H1 (cell line): ENCODE measurements around the gene MBD3. TPM values are rescaled to one million over a fixed set of nuclear protein-coding genes. Genes with fewer than 3 reads are reported as not detected.

ENCODE experiments used
- ASH2L ChIP-seq: fragments of 200-600, 300-600 bp; sonication (generic); IDR thresholded peaks from one replicate; pipeline ENCODE4 v1.7.1; 2017; ENCODE audit warnings: low read length
- CEBPB ChIP-seq: IDR thresholded peaks from 2 replicates; pipeline ENCODE4 v1.6.1; 2012; ENCODE audit warnings: low read depth, low read length
- CTCF ChIP-seq, 3 experiments: IDR thresholded peaks; 1 replicate in 2 of 3; 2 replicates in 1 of 3; pipeline versions ENCODE4 v1.5.1 to v1.6.1; 2011; ENCODE audit warnings: low read length in 3 of 3, mild to moderate bottlenecking in 3 of 3, inconsistent platforms in 2 of 3, low read depth in 1 of 3, moderate library complexity in 1 of 3; ENCODE audit not compliant: insufficient read depth in 1 of 3; ENCODE audit errors: control extremely low read depth in 1 of 3
- E2F6 ChIP-seq: IDR thresholded peaks from 2 replicates; pipeline ENCODE4 v1.6.1; 2012; ENCODE audit warnings: inconsistent platforms
- EGR1 ChIP-seq: IDR thresholded peaks from 2 replicates; pipeline ENCODE4 v1.6.1; 2011; ENCODE audit warnings: low read depth, low read length, borderline replicate concordance
- EP300 ChIP-seq, 2 experiments: IDR thresholded peaks; 1 replicate in 1 of 2; 2 replicates in 1 of 2; pipeline ENCODE4 v1.6.1; 2011 to 2012; ENCODE audit warnings: low read depth in 2 of 2, low read length in 2 of 2, mild to moderate bottlenecking in 2 of 2, borderline replicate concordance in 1 of 2, inconsistent platforms in 1 of 2, moderate library complexity in 1 of 2
- FOSL1 ChIP-seq: IDR thresholded peaks from 2 replicates; pipeline ENCODE4 v1.6.1; 2011; ENCODE audit warnings: mild to moderate bottlenecking, low read depth, low read length, moderate library complexity; ENCODE audit not compliant: insufficient read depth
- HDAC2 ChIP-seq, 2 experiments: fragments of 300-600 bp in 1 of 2; sonication (generic) in 1 of 2; IDR thresholded peaks; 2 replicates each; pipeline ENCODE4 v1.6.1; 2011 to 2012; ENCODE audit warnings: low read depth in 2 of 2, low read length in 2 of 2, mild to moderate bottlenecking in 2 of 2, moderate library complexity in 2 of 2, borderline replicate concordance in 1 of 2, inconsistent platforms in 1 of 2
- KDM1A ChIP-seq: fragments of 200-600, 300-600 bp; sonication (generic); IDR thresholded peaks from 2 replicates; pipeline ENCODE4 v1.7.1; 2016; ENCODE audit warnings: mild to moderate bottlenecking, low read length, borderline replicate concordance
- MAFK ChIP-seq: IDR thresholded peaks from 2 replicates; pipeline ENCODE4 v1.6.1; 2012; ENCODE audit warnings: low read depth, mild to moderate bottlenecking, improper control_type of control experiment, low read length
- NANOG ChIP-seq: IDR thresholded peaks from 2 replicates; pipeline ENCODE4 v1.6.1; 2011; ENCODE audit warnings: low read length, low read depth, mild to moderate bottlenecking, inconsistent platforms; ENCODE audit not compliant: insufficient read depth, poor library complexity, severe bottlenecking
- POLR2A ChIP-seq, 2 experiments: IDR thresholded peaks; 1 replicate in 1 of 2; 2 replicates in 1 of 2; pipeline ENCODE4 v1.6.1; 2011; ENCODE audit warnings: low read depth in 2 of 2, low read length in 2 of 2, mild to moderate bottlenecking in 2 of 2; ENCODE audit errors: control extremely low read depth in 1 of 2
- POLR2AphosphoS5 ChIP-seq: IDR thresholded peaks from 2 replicates; pipeline ENCODE4 v1.6.1; 2011; ENCODE audit warnings: low read depth, low read length
- POU5F1 ChIP-seq: IDR thresholded peaks from 2 replicates; pipeline ENCODE4 v1.6.1; 2011; ENCODE audit warnings: low read depth, mild to moderate bottlenecking, low read length, moderate library complexity
- RBBP5 ChIP-seq: IDR thresholded peaks from 2 replicates; pipeline ENCODE4 v1.7.1; 2012; ENCODE audit warnings: low read depth, mild to moderate bottlenecking, inconsistent platforms, low read length, moderate library complexity, borderline replicate concordance
- RNF2 ChIP-seq: fragments of 200-900, 300-1000 bp; sonication (generic); IDR thresholded peaks from 2 replicates; pipeline ENCODE4 v1.7.1; 2016; ENCODE audit warnings: borderline replicate concordance, low read depth, mild to moderate bottlenecking, antibody characterized with exemption, low read length; ENCODE audit not compliant: poor library complexity, severe bottlenecking; ENCODE audit errors: missing control alignments
- SIX5 ChIP-seq: IDR thresholded peaks from 2 replicates; pipeline ENCODE4 v1.6.1; 2011; ENCODE audit warnings: mild to moderate bottlenecking, low read depth, low read length
- SP1 ChIP-seq: IDR thresholded peaks from 2 replicates; pipeline ENCODE4 v1.6.1; 2011; ENCODE audit warnings: low read depth, low read length
- TCF12 ChIP-seq: IDR thresholded peaks from 2 replicates; pipeline ENCODE4 v1.6.1; 2011; ENCODE audit warnings: low read depth, mild to moderate bottlenecking, low read length
- YY1 ChIP-seq: IDR thresholded peaks from 2 replicates; pipeline ENCODE4 v1.6.1; 2011; ENCODE audit warnings: low read depth, mild to moderate bottlenecking, low read length
- ZNF274 ChIP-seq: IDR thresholded peaks from 2 replicates; pipeline ENCODE4 v1.7.0; 2012; ENCODE audit warnings: low read length, borderline replicate concordance; ENCODE audit errors: extremely low read depth
- polyA plus RNA-seq, 7 experiments: library from polyadenylated mRNA; depleted of rRNA in 3 of 7; stranded (reverse) in 5 of 7; unstranded in 2 of 7; fragments of >200 nt in 5 of 7; fragments of 200-250 nt in 2 of 7; gene quantifications; 1 replicate in 5 of 7; 2 replicates in 1 of 7; 4 replicates in 1 of 7; pipeline versions ENCODE4 v1.2.1 to v1.2.3, GENCODE V29; 2011 to 2013; ENCODE audit warnings: missing spikeins in 2 of 7, mixed read lengths in 2 of 7
- total RNA-seq: library from RNA; stranded (reverse); fragmentation: NEBNext Ultra II Directional; extraction: Animal tissue kit (Norgen Biotek cat#: 25700); gene quantifications from 2 replicates; pipeline ENCODE4 v1.2.1, GENCODE V29; 2021

MBD3 gene
- total and polyA plus RNA-seq, 2 of the 8 experiments (the other 6 are each of a cell fraction or from before 2014, with no cell fraction given), result 88.2 to 110 TPM

DNA sequence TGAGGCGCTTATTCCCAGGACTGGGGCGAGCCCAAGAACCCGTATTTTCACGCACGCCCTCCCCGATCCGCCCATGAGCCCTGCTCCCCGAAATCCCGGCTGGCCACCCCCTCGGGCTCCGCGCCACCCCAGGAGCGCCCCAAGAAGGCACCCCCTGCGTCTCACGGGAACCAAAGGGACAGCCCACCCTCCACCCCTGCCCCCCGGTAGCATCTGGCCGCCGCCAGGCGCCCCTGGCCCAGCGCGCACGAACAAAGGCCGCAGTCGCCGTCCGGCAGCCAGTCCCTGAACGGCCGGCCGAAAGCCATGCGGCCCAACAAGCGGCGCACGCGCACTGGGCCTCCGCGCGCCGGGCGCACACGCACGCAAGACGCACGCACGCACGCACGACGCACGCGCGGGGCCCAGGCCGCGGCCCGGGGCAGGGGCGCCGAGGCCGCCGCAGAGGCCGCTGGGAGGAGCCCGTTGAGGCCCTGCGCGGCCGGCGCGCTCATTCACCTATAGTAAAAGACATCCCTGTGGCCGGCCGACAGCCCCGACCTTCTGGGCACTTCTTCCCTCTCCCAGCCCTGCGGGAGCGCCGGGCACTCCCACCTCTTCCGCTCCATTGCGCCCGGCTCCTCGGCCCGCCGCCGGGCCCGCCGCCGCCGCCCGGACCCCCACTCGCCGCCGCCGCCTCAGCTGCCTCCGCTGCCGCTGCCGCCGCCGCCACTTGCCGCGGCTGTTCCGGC is 476 bp downstream of the MBD3 start (continued):
- TF ChIP-seq ASH2L (no peak), KDM1A (no peak), POLR2A (IDR thresholded peaks at IDR 0.05; ENCODE audit: control extremely low read depth in 1 of 2, low read depth in 2 of 2, low read length in 2 of 2) (peak; percentile 83 to 94; a peak in 2 of 3 replicates), TCF12 (no peak), E2F6 (no peak), NANOG (no peak), CTCF (IDR thresholded peaks at IDR 0.05; ENCODE audit: control extremely low read depth in 1 of 3, insufficient read depth in 1 of 3, low read depth in 1 of 3, low read length in 3 of 3) (no peak), YY1 (no peak), RNF2 (no peak), SP1 (no peak), EP300 (IDR thresholded peaks at IDR 0.05; ENCODE audit: borderline replicate concordance in 1 of 2, low read depth in 2 of 2, low read length in 2 of 2) (no peak), RBBP5 (no peak), EGR1 (no peak), POLR2AphosphoS5 (peak; percentile 92), ZNF274 (no peak), HDAC2 (IDR thresholded peaks at IDR 0.05; ENCODE audit: borderline replicate concordance in 1 of 2, low read depth in 2 of 2, low read length in 2 of 2) (no peak; a peak in 1 of 4 replicates), POU5F1 (no peak), SIX5 (no peak), CEBPB (no peak), MAFK (no peak), FOSL1 (no peak)
